NT2/D1 (cell line): ENCODE measurements around the gene VAV1.
"Not testable (repeated sequence)": the region's sequence is repeated elsewhere in the genome, so short reads cannot be mapped to it uniquely, and the experiment has no call there.

Source experiments
- DNase-seq: peaks from one replicate; pipeline ENCODE4 v3.0.0-alpha.2; 2011; ENCODE audit warnings: low read depth, low spot score
- H3K27me3 ChIP-seq: 2 replicates; pipeline ENCODE4 v1.6.0; 2011; ENCODE audit warnings: mild to moderate bottlenecking; ENCODE audit not compliant: insufficient read length, insufficient read depth
- H3K36me3 ChIP-seq: 2 replicates; pipeline ENCODE4 v1.6.1; 2011; ENCODE audit warnings: mild to moderate bottlenecking, low read length, mixed read lengths; ENCODE audit not compliant: insufficient read depth, insufficient read length
- H3K4me1 ChIP-seq: 2 replicates; pipeline ENCODE4 v1.5.1; 2011; ENCODE audit not compliant: insufficient read depth, insufficient read length
- H3K4me3 ChIP-seq: 2 replicates; pipeline ENCODE4 v1.5.1; 2011; ENCODE audit warnings: low read depth; ENCODE audit not compliant: insufficient read length
- H3K9ac ChIP-seq: 2 replicates; pipeline ENCODE4 v1.6.0; 2011; ENCODE audit warnings: low read depth; ENCODE audit not compliant: insufficient read length
- H3K9me3 ChIP-seq: 2 replicates; pipeline ENCODE4 v1.5.1; 2011; ENCODE audit warnings: mild to moderate bottlenecking, low read length; ENCODE audit not compliant: insufficient read depth
- SUZ12 ChIP-seq: IDR thresholded peaks from 2 replicates; pipeline ENCODE4 v1.6.1; 2011; ENCODE audit not compliant: insufficient read length, insufficient read depth; ENCODE audit errors: extremely low read depth
- YY1 ChIP-seq: IDR thresholded peaks from 2 replicates; pipeline ENCODE4 v1.6.1; 2011; ENCODE audit not compliant: insufficient read length, insufficient read depth
- ZNF274 ChIP-seq: IDR thresholded peaks from 2 replicates; pipeline ENCODE4 v1.6.1; 2011; ENCODE audit warnings: mild to moderate bottlenecking, low read depth, low read length

VAV1 gene

GRCh38 chr19:6796278-6796677, 23.8 kb downstream of the VAV1 start:
- H3K9me3 ChIP-seq = peaks cover 11% of the 10 kb centered on the region; the same call in 1 of the 2 replicates
- H3K9ac ChIP-seq = no peak overlapping the region

GRCh38 chr19:6797646-6798045, 25.1 kb downstream of the VAV1 start:
- Histone ChIP-seq H3K9ac (no peak overlapping the region), H3K4me1 (peaks cover 2% of the 10 kb centered on the region), H3K27me3 (no peaks in the 10 kb centered on the region), H3K9me3 (peaks cover 10% of the 10 kb centered on the region; the same call in 1 of the 2 replicates), H3K36me3 (no peaks in the 10 kb centered on the region), H3K4me3 (no peak overlapping the region)
- no peak for TF ChIP-seq YY1
- no peak for TF ChIP-seq ZNF274
- TF ChIP-seq SUZ12 = no peak
- no peak for DNase-seq

More at GRCh38 chr19:6796278-6796677, 23.8 kb downstream of the VAV1 start:
- Histone ChIP-seq H3K36me3 (no peaks in the 10 kb centered on the region), H3K4me1 (peaks cover 2% of the 10 kb centered on the region), H3K27me3 (no peaks in the 10 kb centered on the region), H3K4me3 (no peak overlapping the region)
- no peak for DNase-seq
- TF ChIP-seq YY1 (no peak), ZNF274 (no peak), SUZ12 (no peak)

GRCh38 chr19:6800160-6800790, 27.8 kb downstream of the VAV1 start:
- not testable (repeated sequence) for H3K4me3 ChIP-seq, H3K9ac ChIP-seq, DNase-seq, H3K4me1 ChIP-seq, H3K27me3 ChIP-seq, H3K36me3 ChIP-seq, H3K9me3 ChIP-seq

GRCh38 chr19:6800991-6801484, 28.5 kb downstream of the VAV1 start:
- H3K27me3 ChIP-seq = no peaks in the 10 kb centered on the region
- H3K4me1 ChIP-seq = peaks cover 2% of the 10 kb centered on the region
- TF ChIP-seq SUZ12 = no peak
- TF ChIP-seq YY1 = no peak
- TF ChIP-seq ZNF274 = no peak
- no peaks in the 10 kb centered on the region for H3K9me3 ChIP-seq
- H3K9ac ChIP-seq = peak overlapping the region; percentile 45
- no peak overlapping the region for H3K4me3 ChIP-seq
- no peaks in the 10 kb centered on the region for H3K36me3 ChIP-seq
- no peak for DNase-seq

GRCh38 chr19:6801485-6802086, 29.1 kb downstream of the VAV1 start:
- no peaks in the 10 kb centered on the region for H3K36me3 ChIP-seq
- TF ChIP-seq SUZ12 (no peak), YY1 (no peak), ZNF274 (no peak)
- peak overlapping the region; percentile 45 for H3K9ac ChIP-seq
- DNase-seq = no peak
- no peaks in the 10 kb centered on the region for H3K9me3 ChIP-seq
- H3K27me3 ChIP-seq = no peaks in the 10 kb centered on the region
- peak overlapping the region; percentile 12 for H3K4me3 ChIP-seq
- H3K4me1 ChIP-seq = peaks cover 2% of the 10 kb centered on the region

- H3K9ac ChIP-seq = no peak overlapping the region
- H3K27me3 ChIP-seq = no peaks in the 10 kb centered on the region
- TF ChIP-seq YY1 = no peak
- no peak for TF ChIP-seq ZNF274
- no peak for TF ChIP-seq SUZ12
- H3K36me3 ChIP-seq = no peaks in the 10 kb centered on the region
- peaks cover 2% of the 10 kb centered on the region for H3K4me1 ChIP-seq
- no peak overlapping the region for H3K4me3 ChIP-seq
- no peaks in the 10 kb centered on the region for H3K9me3 ChIP-seq
- no peak for DNase-seq
Measured at GRCh38 chr19:6802336-6803035, 30.0 kb downstream of the VAV1 start.

GRCh38 chr19:6803036-6803404, 30.5 kb downstream of the VAV1 start:
- H3K4me1 ChIP-seq = peaks cover 2% of the 10 kb centered on the region

More at GRCh38 chr19:6803036-6803404, 30.5 kb downstream of the VAV1 start:
- Histone ChIP-seq H3K36me3 (no peaks in the 10 kb centered on the region), H3K9me3 (no peaks in the 10 kb centered on the region), H3K9ac (no peak overlapping the region), H3K4me3 (no peak overlapping the region), H3K27me3 (no peaks in the 10 kb centered on the region)
- TF ChIP-seq YY1 (no peak), ZNF274 (no peak), SUZ12 (no peak)
- DNase-seq = no peak
